AG08396 (cell line): Measurements from ENCODE around the gene FAM98C.
"Not testable (repeated sequence)": the region's sequence is repeated elsewhere in the genome, so short reads cannot be mapped to it uniquely, and the experiment has no call there.

ENCODE experiments used
- DNase-seq: peaks from one replicate; pipeline ENCODE4 v3.0.0; 2012; ENCODE audit warnings: low spot score, mixed read lengths

FAM98C gene

DNA sequence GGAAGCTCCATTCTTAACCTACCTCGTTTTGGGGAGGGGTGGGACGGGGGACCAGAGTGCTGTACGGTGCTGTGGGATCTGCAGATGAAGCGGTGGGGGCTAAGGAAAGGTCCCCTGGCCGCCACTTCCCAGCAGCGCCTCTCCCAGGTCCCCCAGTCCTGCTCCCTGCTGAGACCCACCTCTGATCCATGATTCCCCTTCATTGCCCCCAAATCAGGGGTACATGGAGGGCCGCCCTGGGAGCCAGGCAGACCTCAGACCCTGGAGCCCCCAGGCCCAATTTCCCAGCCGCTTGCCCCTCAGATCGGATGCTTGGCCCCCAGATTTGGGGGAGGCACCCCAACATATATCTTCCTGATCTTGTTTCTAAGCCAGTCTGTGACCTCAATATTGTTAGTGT lies 3.8 kb upstream of the FAM98C start:
- no peak for DNase-seq

DNA sequence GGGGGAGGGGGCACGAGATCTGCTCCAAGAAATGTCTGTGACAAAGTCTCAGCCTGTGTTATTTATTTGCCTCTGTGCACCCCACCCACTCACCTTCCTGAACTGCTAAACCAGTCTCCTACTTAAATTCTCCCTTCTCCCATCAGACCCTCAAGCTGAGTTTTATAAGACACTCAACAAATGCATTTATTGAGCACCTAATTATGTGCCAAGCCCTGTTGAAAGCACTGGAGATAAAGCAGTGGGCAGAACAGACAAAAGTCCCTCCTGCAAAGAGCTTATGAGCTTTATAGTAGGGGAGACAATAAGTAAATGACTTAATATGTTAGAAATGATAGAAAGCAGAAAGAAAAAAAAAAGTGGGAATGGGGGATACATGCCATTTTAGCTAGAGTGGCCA lies 3.4 kb upstream of the FAM98C start:
- DNase-seq: no peak

DNA sequence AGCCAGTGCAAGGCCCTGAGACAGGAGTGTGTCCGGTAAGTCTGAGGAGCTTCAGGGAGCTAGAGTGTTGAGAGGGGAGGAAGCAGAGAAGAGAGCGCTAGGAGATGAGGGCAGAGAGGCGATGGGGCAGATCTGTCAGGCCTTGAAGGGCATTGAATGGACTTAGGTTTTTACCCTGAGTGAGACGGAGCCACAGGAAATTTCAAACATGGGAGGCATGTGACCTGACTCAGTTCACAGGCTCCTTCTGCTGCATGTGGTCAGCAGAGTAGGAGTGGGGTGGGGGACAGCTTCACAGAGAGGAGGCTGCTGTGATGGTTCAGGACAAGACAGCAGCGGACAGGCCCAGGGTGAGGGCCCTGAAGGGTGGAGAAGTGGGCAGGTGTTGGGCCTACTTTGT lies 2.5 kb upstream of the FAM98C start:
- DNase-seq: no peak

DNA sequence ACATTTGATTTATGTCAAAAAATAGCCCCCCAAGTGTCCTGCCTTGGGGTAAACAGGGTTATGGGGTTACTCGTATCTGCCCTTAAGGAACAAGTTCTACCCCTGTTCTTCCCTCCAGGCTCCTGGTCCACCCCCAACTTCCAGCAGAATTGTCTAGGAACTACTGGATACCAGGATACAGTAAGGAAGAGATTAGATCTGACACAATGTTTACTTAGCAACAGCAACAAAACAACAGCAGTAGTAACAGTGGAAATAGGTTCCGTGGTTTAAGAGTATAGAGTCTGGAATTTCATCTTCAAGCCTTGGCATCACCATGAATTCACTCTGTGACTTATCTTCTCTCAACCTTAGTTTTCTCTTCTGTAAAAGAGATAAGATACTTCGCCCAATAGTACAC lies 1.7 kb upstream of the FAM98C start:
- no peak for DNase-seq

DNA sequence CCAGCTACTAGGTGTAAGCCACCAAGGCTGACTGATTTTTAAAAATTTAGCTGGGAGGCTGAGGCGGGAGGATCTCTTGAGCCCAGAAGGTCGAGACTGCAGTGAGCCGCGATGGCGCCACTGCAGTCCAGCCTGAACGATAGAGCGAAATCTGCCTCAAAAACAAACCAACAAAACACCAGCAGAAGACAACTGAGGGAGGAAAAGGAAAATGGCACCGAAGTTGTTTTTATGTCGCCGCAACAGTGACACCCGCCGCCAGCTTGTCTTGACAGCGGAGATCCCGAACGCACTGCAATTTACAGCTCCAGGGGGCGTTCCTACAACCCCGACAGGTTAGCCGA lies 298 bp upstream of the FAM98C start:
- DNase-seq: no peak

DNA sequence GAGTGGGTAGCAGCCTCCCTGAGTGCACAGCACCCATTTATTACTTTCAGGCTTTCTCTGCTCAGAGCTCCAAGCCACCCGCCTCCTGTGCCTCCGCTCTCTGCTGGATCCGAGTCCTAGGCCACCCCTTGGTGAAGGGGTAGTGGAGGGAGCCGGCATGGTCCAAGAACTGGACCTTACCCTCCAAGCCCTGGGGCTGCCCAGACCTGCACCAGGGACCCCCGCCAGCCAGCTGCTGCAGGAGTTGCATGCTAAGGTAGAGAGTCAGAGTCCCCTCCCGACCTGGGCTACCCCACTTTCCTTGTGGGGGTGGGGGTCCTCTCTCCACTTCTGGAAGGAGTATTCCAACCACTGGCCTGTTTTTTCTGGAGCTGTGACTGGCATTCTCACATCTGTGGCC lies 2.0 kb downstream of the FAM98C start:
- no peak for DNase-seq

DNA sequence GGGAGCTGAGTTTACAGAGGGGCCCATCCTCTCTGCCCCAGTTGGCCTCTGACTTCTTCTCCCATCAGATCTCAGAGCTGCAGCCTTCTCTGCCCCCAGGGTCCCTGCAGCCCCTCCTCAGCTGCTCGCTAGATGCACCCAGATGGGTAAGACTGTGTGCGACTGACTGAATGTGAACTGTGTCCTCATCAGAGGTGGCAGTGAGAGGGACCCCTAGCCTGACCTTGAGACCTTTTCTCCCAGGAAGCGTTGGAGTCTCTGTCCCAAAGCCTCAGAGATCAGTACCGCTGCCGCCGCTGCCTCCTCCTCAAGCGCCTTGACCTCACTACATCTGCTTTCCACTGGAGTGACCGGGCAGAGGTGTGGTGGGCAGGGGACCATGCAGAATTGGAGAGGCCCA lies 2.4 kb downstream of the FAM98C start:
- DNase-seq: no peak

DNA sequence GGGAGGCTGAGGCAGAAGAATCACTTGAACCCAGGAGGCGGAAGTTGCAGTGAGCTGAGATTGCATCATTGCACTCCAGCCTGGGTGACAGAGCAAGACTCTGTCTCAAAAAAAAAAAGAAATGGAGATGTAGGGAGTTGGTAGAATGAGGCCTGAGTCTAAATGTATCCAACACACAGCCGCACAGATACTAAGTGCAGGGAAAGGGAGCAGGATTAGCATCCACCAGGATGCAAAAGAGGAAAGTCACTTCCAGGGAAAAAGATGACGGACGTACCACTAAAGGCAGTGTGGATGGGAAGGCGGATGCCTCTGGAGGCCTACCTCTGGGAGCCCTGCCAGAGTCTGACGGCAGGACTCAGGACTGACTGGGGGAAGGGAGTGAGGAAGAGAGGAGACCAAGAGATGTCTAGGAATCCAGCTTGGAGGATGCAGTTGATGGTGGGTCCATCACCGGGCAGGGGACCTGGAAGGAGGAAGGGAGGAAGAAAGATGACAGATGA lies 6.8 kb downstream of the FAM98C start:
- peak; percentile 56 for DNase-seq

DNA sequence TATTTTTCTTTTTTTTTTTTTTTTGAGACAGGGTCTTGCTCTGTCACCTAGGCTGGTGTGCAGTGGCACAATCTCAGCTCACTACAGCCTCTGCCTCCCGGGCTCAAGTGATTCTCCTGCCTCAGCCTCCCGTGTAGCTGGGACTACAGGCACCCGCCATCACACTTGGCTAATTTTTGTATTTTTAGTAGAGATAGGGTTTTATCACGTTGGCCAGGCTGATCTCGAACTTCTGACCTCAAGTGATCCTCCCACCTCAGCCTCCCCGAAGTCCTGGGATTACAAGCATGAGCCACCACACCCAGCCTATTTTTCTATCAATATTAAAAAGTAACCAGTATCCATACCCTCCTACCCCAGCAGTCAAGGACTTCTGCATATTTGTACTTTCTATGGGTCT lies 7.5 kb downstream of the FAM98C start:
- not testable (repeated sequence) for DNase-seq

DNA sequence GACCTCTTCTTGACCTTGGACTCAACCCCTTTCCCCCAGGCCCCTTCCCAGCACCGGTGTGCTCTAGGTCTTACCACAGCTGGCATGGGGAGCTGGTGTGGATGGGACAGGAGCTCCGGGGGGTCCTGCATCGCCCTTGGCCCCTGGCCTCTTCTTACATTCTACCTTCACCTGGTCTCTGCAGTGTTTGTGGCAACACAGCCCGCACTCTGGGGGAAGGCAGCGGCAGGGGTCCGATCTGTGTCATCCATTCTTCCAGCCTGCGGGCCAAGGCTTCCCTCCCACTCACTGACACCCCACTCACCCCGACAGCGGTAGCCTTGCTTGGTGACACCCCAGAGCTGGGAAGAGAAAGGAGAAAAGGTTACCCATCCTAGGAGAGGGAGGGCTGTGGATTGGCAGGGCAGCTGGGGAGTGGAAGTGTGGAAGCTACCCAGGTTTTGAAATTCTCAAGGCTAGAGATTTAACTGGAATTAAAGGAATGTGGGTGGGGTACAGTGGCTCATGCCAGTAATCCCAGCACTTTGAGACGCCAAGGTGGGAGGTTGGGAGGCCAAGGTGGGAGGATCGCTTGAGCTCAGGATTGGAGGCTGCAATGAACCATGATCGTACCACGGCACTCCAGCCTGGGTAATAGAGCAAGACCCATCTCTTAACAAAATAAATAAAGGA lies 8.3 kb downstream of the FAM98C start:
- no peak for DNase-seq

DNA sequence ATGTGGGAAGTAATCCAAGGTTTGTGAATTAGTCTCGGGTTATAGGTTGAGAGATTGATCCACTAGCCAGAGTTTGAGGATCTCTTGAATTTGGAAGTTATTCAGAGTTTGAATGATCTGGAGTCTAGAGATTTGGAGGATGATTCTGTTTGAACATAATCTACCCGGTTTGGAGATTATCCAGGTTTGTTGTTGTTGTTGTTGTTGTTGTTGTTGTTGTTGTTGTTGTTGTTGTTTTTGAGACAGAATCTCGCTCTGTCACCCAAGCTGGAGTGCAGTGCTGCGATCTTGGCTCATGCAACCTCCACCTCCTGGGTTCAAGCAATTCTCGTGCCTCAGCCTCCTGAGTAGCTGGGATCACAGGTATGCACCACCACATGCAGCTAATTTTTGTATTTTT lies 9.0 kb downstream of the FAM98C start:
- not testable (repeated sequence) for DNase-seq

DNA sequence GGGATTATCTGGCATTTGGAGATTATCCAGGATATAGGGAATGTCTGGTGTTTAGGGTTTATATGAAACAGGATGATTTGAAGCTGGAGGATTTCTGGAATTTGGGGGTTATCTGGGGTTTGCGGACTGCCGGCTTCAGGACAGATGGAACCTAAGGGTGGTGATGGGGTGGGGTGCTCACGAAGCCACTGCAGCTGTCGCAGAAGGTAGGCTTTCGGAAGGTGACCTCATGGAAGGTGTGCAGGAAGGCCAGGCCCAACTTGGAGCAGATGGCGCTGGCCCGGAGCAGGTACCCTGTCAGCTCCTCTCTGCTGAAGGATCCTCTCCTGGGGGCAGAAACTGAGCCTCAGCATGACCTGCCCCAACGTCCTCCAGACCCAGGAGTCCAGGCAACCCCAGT lies 9.6 kb downstream of the FAM98C start:
- DNase-seq: no peak

DNA sequence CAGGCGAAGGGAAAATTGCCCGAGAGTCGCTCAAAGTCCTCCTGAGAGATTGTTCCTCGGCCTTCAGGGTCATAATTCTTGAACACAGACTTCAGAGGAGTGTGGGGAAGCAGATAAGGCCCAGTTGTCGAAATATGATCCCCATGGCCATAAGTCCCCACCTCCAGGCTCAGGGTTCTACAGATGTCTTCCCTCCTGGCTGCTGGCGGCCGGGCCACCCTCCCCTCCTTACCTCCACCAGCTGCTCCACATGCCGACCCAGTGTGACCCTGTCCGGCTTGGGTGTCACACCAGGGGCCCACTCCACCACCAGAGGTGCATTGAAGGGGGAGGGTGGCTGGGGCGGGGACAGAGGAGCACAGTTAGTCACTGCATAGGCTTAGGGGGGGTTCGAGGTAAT lies 10.1 kb downstream of the FAM98C start:
- DNase-seq: no peak

DNA sequence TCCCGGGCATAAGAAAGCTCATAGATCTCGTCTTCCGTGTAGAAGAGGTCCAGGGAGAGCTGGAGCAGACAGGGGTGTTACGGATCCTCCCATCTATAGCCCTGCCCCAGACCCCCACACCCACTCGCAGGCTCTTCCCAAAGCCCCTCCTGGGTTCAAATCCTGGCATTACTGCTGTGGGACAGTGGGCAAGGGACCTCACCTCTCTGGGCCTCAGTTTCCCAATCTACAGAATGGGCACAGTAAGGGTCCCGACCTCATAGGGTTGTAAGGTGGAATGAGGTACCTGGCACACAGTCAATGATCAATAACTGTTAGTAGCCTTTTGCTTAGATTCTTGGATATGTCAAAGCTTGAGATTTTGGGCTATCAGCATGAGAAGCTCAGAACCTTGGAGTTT lies 10.5 kb downstream of the FAM98C start:
- DNase-seq: no peak

DNA sequence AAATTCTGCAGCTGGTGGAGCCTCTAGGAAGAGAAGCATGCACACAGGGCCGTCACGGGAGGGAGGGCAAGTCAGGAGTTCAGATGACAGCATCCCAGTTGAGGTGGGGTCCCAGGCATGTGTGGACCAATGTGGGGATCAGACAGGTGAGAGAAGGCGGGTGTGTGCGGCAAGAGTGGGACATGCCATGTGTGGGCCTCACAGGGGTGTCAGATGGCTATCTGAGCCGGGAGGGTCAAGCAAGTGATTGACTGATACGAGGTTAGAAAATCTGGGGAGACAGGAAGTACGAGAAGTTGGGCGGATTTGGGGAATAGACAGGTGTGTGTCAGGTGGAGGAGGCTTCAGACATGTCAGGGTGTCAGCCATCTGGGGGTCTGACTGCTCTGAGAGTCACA lies 14.3 kb downstream of the FAM98C start:
- DNase-seq: no peak

DNA sequence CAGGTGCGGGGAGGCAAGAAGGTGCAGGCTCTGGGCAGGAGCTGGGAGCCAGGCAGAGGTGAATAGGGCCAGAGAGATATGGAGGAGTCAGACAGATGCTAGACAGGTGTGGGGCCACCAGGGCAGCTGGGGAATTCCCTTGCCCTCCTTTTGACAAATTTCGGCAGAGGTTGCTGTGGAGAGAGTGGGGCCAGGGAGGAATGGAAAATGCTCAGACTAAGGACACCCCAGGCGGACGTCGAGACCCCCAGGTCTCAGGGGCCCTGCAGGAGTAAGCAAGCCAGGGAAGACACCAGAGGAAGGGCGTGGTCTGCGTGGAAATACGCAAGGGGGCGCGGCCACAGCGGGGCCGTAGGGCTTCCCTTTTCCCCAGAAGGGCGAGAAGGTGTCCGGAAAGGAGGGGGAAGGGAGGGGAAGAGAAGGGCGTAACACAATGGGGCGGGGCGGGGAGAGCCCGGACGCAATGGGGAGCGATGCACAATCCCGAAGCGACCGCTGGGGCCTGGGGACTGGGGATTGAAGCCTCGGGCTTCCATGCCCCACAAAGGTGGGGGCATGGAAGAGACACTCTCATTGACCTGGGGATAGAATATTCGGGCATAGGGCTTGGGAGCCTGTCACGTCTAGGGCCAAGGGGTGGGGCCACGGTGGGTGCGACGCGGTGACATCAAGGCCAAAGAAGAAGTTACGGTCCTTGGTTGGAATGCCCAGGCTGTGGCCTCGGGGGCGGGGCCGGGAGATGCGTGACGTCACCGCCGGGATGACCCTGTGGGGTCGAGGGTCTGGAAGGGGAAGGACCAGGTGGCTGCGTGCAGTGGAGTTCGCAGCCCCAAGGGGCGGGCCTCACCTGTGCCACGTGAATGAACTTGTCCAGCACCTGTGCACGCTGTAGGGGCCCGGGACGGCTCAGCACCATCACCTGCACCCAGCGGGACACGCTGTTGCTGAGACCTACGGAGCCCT lies 14.9 kb downstream of the FAM98C start:
- DNase-seq: peak; percentile 38

DNA sequence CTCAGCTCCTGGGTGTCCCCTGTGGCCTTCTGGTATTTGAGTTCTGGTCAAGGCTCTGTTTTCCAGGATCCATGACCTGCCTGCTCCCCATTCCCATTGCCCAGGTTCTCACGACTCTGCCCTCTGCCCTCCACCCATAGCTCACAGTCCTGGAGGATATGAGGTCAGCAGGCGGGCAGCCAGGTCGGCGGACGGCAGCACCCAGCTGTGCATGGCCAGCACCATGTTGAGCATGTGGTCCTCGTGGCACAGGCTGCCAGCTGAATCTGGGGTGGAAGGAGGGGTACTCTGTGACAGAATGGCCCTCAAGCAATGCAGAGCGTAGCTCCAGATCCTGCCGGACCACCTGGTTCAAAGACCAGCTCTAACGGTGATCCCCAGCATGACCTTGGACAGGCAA lies 18.0 kb downstream of the FAM98C start:
- DNase-seq: no peak

DNA sequence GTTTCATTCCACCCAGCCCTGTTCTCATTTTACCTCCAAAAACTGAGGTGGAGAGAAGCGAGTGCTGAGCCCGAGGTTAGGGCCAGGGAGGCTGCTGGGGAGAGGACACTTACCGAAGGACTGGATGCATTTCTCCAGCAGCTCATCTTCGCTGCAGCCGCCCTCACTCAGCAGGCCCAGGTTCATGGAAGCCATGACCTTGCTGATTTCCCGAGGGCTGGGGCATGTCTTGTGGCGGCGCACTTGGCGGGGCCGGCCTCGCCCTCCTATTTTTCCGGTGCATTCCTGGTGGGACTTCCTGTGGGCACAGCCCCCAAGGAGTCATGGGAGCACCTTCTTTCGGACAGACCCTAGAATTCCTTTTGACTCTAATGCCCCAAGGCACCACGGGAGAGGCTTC lies 19.0 kb downstream of the FAM98C start:
- DNase-seq: no peak

DNA sequence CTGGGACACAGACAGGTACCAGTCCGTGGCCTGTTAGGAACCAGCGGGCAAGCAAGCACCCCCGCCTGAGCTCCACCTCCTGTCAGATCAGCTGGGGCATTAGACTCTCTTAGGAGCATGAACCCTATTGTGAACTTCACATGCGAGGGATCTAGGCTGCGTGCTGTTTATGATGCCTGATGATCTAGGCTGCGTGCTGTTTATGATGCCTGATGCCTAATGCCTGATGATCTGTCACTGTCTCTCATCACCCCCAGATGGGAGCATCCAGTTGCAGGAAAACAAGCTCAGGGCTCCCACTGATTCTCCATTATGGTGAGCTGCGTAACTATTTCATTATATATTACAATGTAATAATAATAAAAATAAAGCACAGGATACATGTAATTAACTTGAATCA lies 19.5 kb downstream of the FAM98C start:
- DNase-seq: no peak

DNA sequence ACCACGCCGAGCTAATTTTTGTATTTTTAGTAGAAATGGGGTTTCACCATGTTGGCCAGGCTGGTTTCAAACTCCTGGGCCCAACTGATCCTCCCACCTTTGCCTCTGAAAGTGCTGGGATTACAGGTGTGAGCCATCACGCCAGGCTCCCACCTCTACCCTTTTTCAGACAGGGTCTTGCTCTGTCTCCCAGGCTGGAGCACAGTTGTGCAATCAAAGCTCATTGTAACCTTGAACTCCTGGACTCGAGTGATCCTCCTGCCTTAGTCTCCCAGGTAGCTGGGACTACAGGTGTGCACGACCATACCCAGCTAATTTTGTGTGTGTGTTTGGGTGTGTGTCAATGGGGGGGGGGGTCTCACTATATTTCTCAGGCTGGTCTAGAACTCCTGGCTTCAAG lies 21.4 kb downstream of the FAM98C start:
- no peak for DNase-seq

DNA sequence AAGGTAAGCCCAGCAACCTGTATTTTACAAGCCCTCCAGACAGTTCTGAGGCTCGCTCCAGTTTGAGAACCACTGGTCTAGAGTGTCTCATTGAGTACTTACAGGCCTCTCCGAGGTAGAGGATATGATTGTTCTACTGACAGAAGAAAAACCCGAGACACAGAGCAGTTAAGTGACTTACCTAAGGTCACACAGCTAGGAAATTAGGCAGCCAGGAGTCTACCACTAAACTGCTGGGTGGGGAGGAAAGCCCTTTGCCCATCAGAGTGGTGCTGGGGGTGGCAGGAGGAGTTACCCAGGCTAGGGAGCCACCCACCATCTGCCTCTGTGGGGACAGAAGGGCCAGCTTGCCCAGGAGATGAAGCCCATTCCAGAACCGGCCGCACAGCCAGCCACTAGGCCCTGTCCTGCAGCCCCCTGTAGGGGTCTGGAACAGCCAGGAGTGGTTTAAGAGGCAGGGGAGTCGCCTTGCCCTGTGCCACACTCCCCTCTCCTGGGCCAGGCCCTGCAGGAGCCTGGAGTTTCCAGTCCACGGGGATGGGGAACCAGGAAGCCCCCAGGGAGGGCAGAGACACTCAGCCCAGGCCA lies 22.4 kb downstream of the FAM98C start:
- no peak for DNase-seq

DNA sequence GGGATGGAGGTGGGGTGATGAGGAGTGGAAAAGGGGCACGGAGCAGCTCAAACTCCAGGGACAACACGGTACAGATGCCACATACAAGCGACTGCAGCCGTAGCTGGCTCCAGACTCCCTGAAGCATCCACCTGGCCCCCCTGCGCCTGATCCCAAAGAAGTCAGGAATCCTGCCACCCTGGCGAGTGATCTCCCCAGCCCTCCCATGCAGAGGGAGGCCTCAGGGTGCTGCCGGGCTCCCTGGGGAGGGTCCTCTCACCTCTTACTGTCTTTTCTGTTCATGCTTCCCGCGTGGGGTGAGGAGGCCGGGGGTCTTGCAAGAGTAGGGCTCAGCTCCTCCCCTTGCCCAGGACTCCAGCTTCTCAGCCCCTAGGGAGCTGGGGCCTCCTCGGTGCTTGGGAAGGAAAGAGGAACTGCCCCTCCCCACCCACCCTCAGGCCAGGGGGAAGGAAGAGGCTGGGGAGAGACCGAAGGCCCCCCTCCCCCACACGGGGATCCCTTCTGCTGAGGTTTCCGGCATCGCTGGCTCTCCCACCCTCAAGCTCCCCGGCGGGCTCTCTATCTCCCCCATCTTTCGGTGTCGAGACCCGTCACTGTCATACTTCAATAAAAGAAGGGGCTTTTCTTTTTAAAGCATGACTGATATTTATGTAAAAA lies 23.0 kb downstream of the FAM98C start, which contains the start of gene RASGRP4:
Gene RASGRP4 (minus strand): TSS at position 410 of the 657 bp plus-strand sequence. CDS start 128 bp downstream, at position 282.
- no peak for DNase-seq
